A549 (cell line): ENCODE data around the gene ARL6IP5. TPM values are rescaled to one million over a fixed set of nuclear protein-coding genes. Genes with fewer than 3 reads are reported as not detected.

ENCODE experiments used
- ATAC-seq, 2 experiments: fragments of 200-7000 bp in 1 of 2; fragments of >200 bp in 1 of 2; cut with Nextera tagmentation in 1 of 2; cut with Tn5 transposase in 1 of 2; 3 replicates each; pipeline versions ENCODE4 v1.8.0 to v1.9.1; 2018 to 2020; ENCODE audit warnings: mild to moderate bottlenecking in 1 of 2, moderate library complexity in 1 of 2
- CTCF ChIA-PET: fragments of 300-600 bp; sonication (Branson Sonifier 250); formaldehyde crosslinking; extraction: SDS; loops from one replicate; lab custom pipeline; 2021; ENCODE audit warnings: antibody characterized with exemption, inconsistent platforms; lab: Yijun Ruan, JAX
- POLR2A ChIA-PET: fragments of 350-600 bp; formaldehyde crosslinking; extraction: SDS; loops from one replicate; lab custom pipeline; 2021; ENCODE audit warnings: antibody characterized with exemption, inconsistent platforms; lab: Yijun Ruan, JAX
- DNase-seq, 2 experiments: peaks; one replicate each; pipeline versions ENCODE4 v3.0.0 to v3.0.0-alpha.2; 2011 to 2016; ENCODE audit warnings: low read depth in 1 of 2, low spot score in 1 of 2
- FAIRE-seq: peaks from 2 replicates; lab custom pipeline; 2011; peaks lifted over from hg19 to GRCh38; lab: Jason Lieb, UNC
- H3K27ac ChIP-seq, 2 experiments: fragments of >200 bp; sonication (Bioruptor Twin); formaldehyde crosslinking; 3 replicates each; pipeline ENCODE4 v1.5.1; 2016 to 2017
- H3K4me1 ChIP-seq: fragments of >200 bp; sonication (Bioruptor Twin); formaldehyde crosslinking; 3 replicates; pipeline ENCODE4 v1.6.1; 2016
- H3K4me2 ChIP-seq: fragments of >200 bp; sonication (Bioruptor Twin); formaldehyde crosslinking; 3 replicates; pipeline ENCODE4 v1.6.1; 2016
- H3K4me3 ChIP-seq: fragments of >200 bp; sonication (Bioruptor Twin); formaldehyde crosslinking; 3 replicates; pipeline ENCODE4 v1.5.1; 2016
- H3K9me3 ChIP-seq: fragments of >200 bp; sonication (Bioruptor Twin); formaldehyde crosslinking; 3 replicates; pipeline ENCODE4 v1.6.1; 2016
- ATOH8 ChIP-seq: fragments of 250-450 bp; sonication (Bioruptor Pico); IDR thresholded peaks from 2 replicates; pipeline ENCODE4 v1.5.0; 2020; ENCODE audit warnings: low read depth, mild to moderate bottlenecking, moderate library complexity
- BCL3 ChIP-seq: fragments of >200 bp; sonication (Bioruptor Twin); formaldehyde crosslinking; IDR thresholded peaks from 3 replicates; pipeline ENCODE4 v1.6.1; 2016
- BHLHE40 ChIP-seq: IDR thresholded peaks from 2 replicates; pipeline ENCODE4 v1.6.1; 2012; ENCODE audit warnings: low read depth, low read length, inconsistent platforms
- CBX2 ChIP-seq: fragments of 200-600 bp; sonication (generic); IDR thresholded peaks from 2 replicates; pipeline ENCODE4 v1.6.1; 2016; ENCODE audit warnings: low read depth, mild to moderate bottlenecking, borderline replicate concordance
- CBX8 ChIP-seq: fragments of 200-600 bp; sonication (generic); IDR thresholded peaks from 2 replicates; pipeline ENCODE4 v1.6.1; 2016
- CEBPB ChIP-seq, 2 experiments: fragments of >200 bp in 1 of 2; sonication (Bioruptor Twin) in 1 of 2; formaldehyde crosslinking in 1 of 2; IDR thresholded peaks; 2 replicates each; pipeline ENCODE4 v1.6.1; 2012 to 2016
- CHD4 ChIP-seq: fragments of 200-600 bp; sonication (generic); IDR thresholded peaks from 2 replicates; pipeline ENCODE4 v1.6.1; 2016; ENCODE audit warnings: antibody characterized with exemption, mild to moderate bottlenecking, borderline replicate concordance
- E2F6 ChIP-seq: IDR thresholded peaks from 2 replicates; pipeline ENCODE4 v1.6.1; 2012; ENCODE audit warnings: low read depth, borderline replicate concordance
- EHMT2 ChIP-seq: fragments of 200-600 bp; sonication (generic); IDR thresholded peaks from 2 replicates; pipeline ENCODE4 v1.6.1; 2016; ENCODE audit warnings: antibody characterized with exemption, low read depth, mild to moderate bottlenecking, moderate library complexity
- ELK1 ChIP-seq: fragments of 150-350 bp; IDR thresholded peaks from 2 replicates; pipeline ENCODE4 v1.6.1; 2014; ENCODE audit warnings: low read depth, mild to moderate bottlenecking, low read length
- ESRRA ChIP-seq: fragments of 150-350 bp; IDR thresholded peaks from 2 replicates; pipeline ENCODE4 v1.6.1; 2014; ENCODE audit warnings: mild to moderate bottlenecking, low read length, borderline replicate concordance
- FOSB ChIP-seq: fragments of 250-450 bp; sonication (Bioruptor Pico); IDR thresholded peaks from 2 replicates; pipeline ENCODE4 v1.5.0; 2020; ENCODE audit warnings: mild to moderate bottlenecking, moderate library complexity
- HDAC2 ChIP-seq: fragments of 200-600 bp; sonication (generic); IDR thresholded peaks from 2 replicates; pipeline ENCODE4 v1.6.1; 2016
- HES2 ChIP-seq: fragments of >200 bp; sonication (Bioruptor Twin); formaldehyde crosslinking; IDR thresholded peaks from 2 replicates; pipeline ENCODE4 v1.6.1; 2016
- HOXA7 ChIP-seq: fragments of 250-450 bp; sonication (Bioruptor Pico); IDR thresholded peaks from 2 replicates; pipeline ENCODE4 v1.5.0; 2020; ENCODE audit warnings: mild to moderate bottlenecking, moderate library complexity
- HOXB13 ChIP-seq: fragments of 250-450 bp; sonication (Bioruptor Pico); IDR thresholded peaks from 2 replicates; pipeline ENCODE4 v1.5.0; 2020; ENCODE audit warnings: low read depth, mild to moderate bottlenecking, moderate library complexity
- HOXB5 ChIP-seq: fragments of 250-450 bp; sonication (Bioruptor Pico); IDR thresholded peaks from 2 replicates; pipeline ENCODE4 v1.5.0; 2020; ENCODE audit warnings: mild to moderate bottlenecking, moderate library complexity
- JUN ChIP-seq, 2 experiments: fragments of >200 bp; sonication (Bioruptor Twin); formaldehyde crosslinking; IDR thresholded peaks; 2 replicates in 1 of 2; 3 replicates in 1 of 2; pipeline ENCODE4 v1.6.1; 2016 to 2017
- MAFK ChIP-seq: fragments of 450-650 bp; IDR thresholded peaks from 2 replicates; pipeline ENCODE4 v1.6.1; 2014; ENCODE audit not compliant: partially characterized antibody
- NPAS2 ChIP-seq: fragments of 250-450 bp; sonication (Bioruptor Pico); IDR thresholded peaks from 2 replicates; pipeline ENCODE4 v1.8.0; 2022; ENCODE audit warnings: mild to moderate bottlenecking, moderate library complexity, borderline replicate concordance
- PBX3 ChIP-seq: IDR thresholded peaks from 2 replicates; pipeline ENCODE4 v1.6.1; 2012
- POLR2AphosphoS2 ChIP-seq: conservative IDR thresholded peaks from 2 replicates; pipeline ENCODE4 v1.6.1; 2012; ENCODE audit warnings: low read length, improper control_type of control experiment, inconsistent platforms
- RARB ChIP-seq: fragments of 250-450 bp; sonication (Bioruptor Pico); IDR thresholded peaks from 2 replicates; pipeline ENCODE4 v1.8.0; 2021; ENCODE audit warnings: mild to moderate bottlenecking, moderate library complexity
- RNF2 ChIP-seq: fragments of 200-600 bp; sonication (generic); IDR thresholded peaks from 2 replicates; pipeline ENCODE4 v1.6.1; 2016; ENCODE audit warnings: low read depth, mild to moderate bottlenecking, antibody characterized with exemption, moderate library complexity, borderline replicate concordance
- SMC3 ChIP-seq: fragments of >200 bp; sonication (Bioruptor Twin); formaldehyde crosslinking; IDR thresholded peaks from 3 replicates; pipeline ENCODE4 v1.6.1; 2018; ENCODE audit warnings: inconsistent platforms
- TP53 ChIP-seq: fragments of 250-450 bp; sonication (Bioruptor Pico); IDR thresholded peaks from 2 replicates; pipeline ENCODE4 v1.5.0; 2021; ENCODE audit warnings: mild to moderate bottlenecking, moderate library complexity
- ZC3H11A ChIP-seq: fragments of 450-650 bp; IDR thresholded peaks from 2 replicates; pipeline ENCODE4 v1.6.1; 2014; ENCODE audit warnings: antibody characterized with exemption, mild to moderate bottlenecking
- ZNF302 ChIP-seq: fragments of 250-450 bp; sonication (Bioruptor Pico); IDR thresholded peaks from 2 replicates; pipeline ENCODE4 v1.9.0; 2021; ENCODE audit warnings: inconsistent platforms, mild to moderate bottlenecking, moderate library complexity
- ZSCAN20 ChIP-seq: fragments of 250-450 bp; sonication (Bioruptor Pico); IDR thresholded peaks from 2 replicates; pipeline ENCODE4 v1.8.0; 2022; ENCODE audit warnings: mild to moderate bottlenecking, moderate library complexity
- WGBS: methylation state at CpG from one replicate; pipeline ENCODE4 v1.1.6; 2017; ENCODE audit errors: missing lambda C conversion rate; 5-methylcytosine and 5-hydroxymethylcytosine counted together
- polyA plus RNA-seq, 4 experiments: library from polyadenylated mRNA; depleted of rRNA in 3 of 4; stranded (reverse); fragments of >200 nt; fragmentation: RNase III in 1 of 4; extraction: RNeasy Plus Mini Kit Qiagen cat#74134 plus additional on column Dnase treatment in 1 of 4; gene quantifications; 2 replicates in 3 of 4; 3 replicates in 1 of 4; pipeline ENCODE4 v1.2.3, GENCODE V29; 2011 to 2017

The ARL6IP5 gene
- polyA plus RNA-seq, 2 of the 4 experiments (the other 2 are of a cell fraction): 73.8 to 109 TPM

- WGBS: 9% methylated on average over 9 of the region's 9 CpGs
- Histone ChIP-seq H3K4me1 (peaks cover 3% of the 10 kb centered on the region; the same call in 2 of the 3 replicates), H3K27ac (peak overlapping the region; percentile 81 to 89), H3K4me3 (peak overlapping the region; percentile 81), H3K4me2 (peak overlapping the region; percentile 75), H3K9me3 (no peaks in the 10 kb centered on the region)
- TF ChIP-seq HDAC2 (no peak), ZNF302 (CRISPR knock-in tag) (no peak), RARB (no peak), CBX8 (no peak), HOXB5 (CRISPR knock-in tag) (no peak), E2F6 (no peak), ATOH8 (no peak), CEBPB (IDR thresholded peaks at IDR 0.05) (no peak), SMC3 (no peak), HOXB13 (CRISPR knock-in tag) (no peak), POLR2AphosphoS2 (no peak), ZSCAN20 (CRISPR knock-in tag) (no peak), HES2 (no peak), EHMT2 (no peak), ELK1 (no peak), ZC3H11A (no peak)
- FAIRE-seq (no peak), ATAC-seq (peak; percentile 6 to 7; a peak in 3 of 6 replicates), DNase-seq (no peak)
- ChIA-PET POLR2A (interaction anchor here (0.7 to 2.0 kb wide), 6 partner anchors 11 to 39 kb away, joined by 3 to 11 read pairs (median 4); partner anchors contain the start of genes ARL6IP5 and EOGT), CTCF (interaction anchor here (1.1 kb wide), 1 partner anchor 39 kb away, joined by 3 read pairs; the partner anchor contains the start of gene EOGT)
Observed at GRCh38 chr3:69052472-69052898, 32.3 kb upstream of the ARL6IP5 start.

GRCh38 chr3:69058180-69058946, 26.4 kb upstream of the ARL6IP5 start:
- no peaks in the 10 kb centered on the region for H3K4me1 ChIP-seq
- no peak for TF ChIP-seq CHD4
- no peak for TF ChIP-seq FOSB (CRISPR knock-in tag)
- TF ChIP-seq EHMT2: no peak
- TF ChIP-seq PBX3: no peak
- no peak for TF ChIP-seq RARB
- TF ChIP-seq ESRRA: no peak
- TF ChIP-seq CBX2: no peak
- TF ChIP-seq MAFK: no peak
- no peak for TF ChIP-seq BHLHE40
- TF ChIP-seq HDAC2: no peak
- no peak for TF ChIP-seq POLR2AphosphoS2
- TF ChIP-seq BCL3: no peak
- TF ChIP-seq TP53 (CRISPR knock-in tag): no peak
- no peak for TF ChIP-seq RNF2
- no peak for TF ChIP-seq ZC3H11A
- TF ChIP-seq NPAS2 (CRISPR knock-in tag): no peak
- no peak for TF ChIP-seq JUN (IDR thresholded peaks at IDR 0.05)
- TF ChIP-seq HOXA7 (CRISPR knock-in tag): no peak
- TF ChIP-seq, all 56 proteins: peak for 0
- H3K4me3 ChIP-seq: no peak overlapping the region
- 99% methylated on average over 3 of the region's 3 CpGs for WGBS
- H3K27ac ChIP-seq: no peak overlapping the region
- H3K9me3 ChIP-seq: no peaks in the 10 kb centered on the region
- FAIRE-seq (no peak), ATAC-seq (no peak), DNase-seq (no peak)
- ChIA-PET CTCF (no interaction called here), POLR2A (no interaction called here)
- H3K4me2 ChIP-seq: no peak overlapping the region
